ENCODE results near the gene ITM2B.

Gene ITM2B

DNA sequence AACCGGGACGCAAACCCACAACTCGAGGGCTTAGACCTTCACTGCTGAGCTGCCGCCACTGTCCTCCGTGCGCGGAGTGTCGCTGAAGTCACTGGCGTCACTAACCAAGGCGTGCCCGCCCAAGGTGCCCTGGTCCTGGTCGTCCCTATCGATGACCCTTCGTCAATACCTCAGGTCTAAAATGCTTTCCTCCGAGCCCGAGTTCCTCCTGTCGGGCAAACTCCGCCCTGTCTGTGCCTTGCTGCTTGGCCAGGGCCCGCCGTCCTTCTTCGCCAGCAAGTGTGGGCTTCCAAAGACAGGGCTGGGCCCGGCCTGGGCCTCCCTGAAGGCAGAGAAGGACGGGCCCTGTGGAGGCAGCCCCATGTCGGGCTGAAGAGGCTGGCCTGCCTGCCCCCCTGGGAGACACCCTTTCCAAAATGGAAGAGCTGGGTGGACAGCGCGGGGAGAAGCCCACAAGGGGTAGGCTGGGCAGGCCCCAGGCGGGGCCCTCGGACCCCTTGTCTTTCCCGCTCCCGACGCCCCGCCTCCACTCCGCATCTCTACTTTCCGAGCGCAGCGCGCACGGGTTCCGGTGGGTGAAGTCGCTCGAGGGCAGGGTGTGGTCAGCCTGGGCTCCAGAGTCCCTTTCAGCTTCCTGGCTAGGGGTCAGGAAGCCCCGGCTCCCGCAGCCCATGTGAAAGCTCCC lies 84.0 kb downstream of the ITM2B start:
- Histone ChIP-seq H3K9ac (peak overlapping the region; percentile 50; the same call in 1 of the 2 replicates), H3K27ac (peak overlapping the region; percentile 55), H3K36me3 (peaks cover 99% of the 10 kb centered on the region), H3K4me1 (peaks cover 28% of the 10 kb centered on the region), H4K20me1 (peaks cover 18% of the 10 kb centered on the region; the same call in 1 of the 2 replicates), H3K9me3 (peaks cover 100% of the 10 kb centered on the region), H3K4me3 (peak overlapping the region; percentile 48), H3K4me2 (peak overlapping the region; percentile 64), H3K27me3 (no peaks in the 10 kb centered on the region)
- no peak for TF ChIP-seq Cebpa-rat (IDR thresholded peaks at IDR 0.05)

DNA sequence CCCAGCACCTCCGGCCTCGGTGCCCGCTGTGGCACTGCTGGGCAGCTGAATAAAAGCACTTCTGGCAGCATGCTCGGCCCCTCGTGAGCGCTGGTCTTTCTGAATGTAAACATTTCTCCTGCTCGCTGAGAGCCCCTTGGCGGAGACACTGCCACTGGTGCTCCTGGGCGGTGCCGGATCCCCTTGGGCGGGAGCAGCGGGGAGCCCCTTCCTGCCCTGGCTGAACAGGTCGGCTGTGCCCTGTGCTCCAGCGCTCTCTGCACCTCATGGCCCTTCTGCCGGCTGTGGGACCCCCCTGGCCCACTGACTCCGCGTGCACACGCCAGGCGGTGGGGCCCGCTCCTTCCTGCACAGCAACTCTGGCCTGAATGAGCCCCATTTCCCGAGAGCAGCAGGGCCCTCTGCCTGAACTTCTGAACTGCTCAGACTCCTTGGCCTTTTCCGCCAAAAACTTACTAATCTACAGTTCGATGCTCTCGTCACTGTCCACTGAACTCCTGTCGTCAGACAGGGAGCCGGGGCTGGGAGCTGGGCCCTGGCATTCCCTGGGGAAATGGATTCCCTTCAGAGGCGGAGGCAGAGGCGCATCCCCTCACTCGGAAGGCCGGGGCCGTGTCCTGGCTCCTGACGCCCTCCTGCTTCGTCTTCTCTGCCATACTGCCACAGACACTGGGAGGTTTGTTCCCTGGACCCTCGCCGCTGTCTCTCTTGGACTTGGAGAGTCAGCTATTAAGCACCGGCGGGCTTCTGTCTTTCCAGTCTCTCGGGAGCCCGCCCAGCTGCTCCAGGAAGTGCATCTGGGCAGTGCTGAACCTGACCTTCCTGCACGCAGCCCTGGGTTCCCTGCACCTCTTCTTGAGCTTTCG lies 84.7 kb downstream of the ITM2B start:
- H4K20me1 ChIP-seq: peaks cover 18% of the 10 kb centered on the region; the same call in 1 of the 2 replicates
- peaks cover 100% of the 10 kb centered on the region for H3K9me3 ChIP-seq
- peak overlapping the region; percentile 50; the same call in 1 of the 2 replicates for H3K9ac ChIP-seq
- H3K27ac ChIP-seq: peak overlapping the region; percentile 55
- peak overlapping the region; percentile 48 for H3K4me3 ChIP-seq
- H3K4me1 ChIP-seq: peaks cover 23% of the 10 kb centered on the region
- no peaks in the 10 kb centered on the region for H3K27me3 ChIP-seq
- TF ChIP-seq Cebpa-rat (IDR thresholded peaks at IDR 0.05): no peak
- H3K4me2 ChIP-seq: peak overlapping the region; percentile 64
- H3K36me3 ChIP-seq: peaks cover 99% of the 10 kb centered on the region

DNA sequence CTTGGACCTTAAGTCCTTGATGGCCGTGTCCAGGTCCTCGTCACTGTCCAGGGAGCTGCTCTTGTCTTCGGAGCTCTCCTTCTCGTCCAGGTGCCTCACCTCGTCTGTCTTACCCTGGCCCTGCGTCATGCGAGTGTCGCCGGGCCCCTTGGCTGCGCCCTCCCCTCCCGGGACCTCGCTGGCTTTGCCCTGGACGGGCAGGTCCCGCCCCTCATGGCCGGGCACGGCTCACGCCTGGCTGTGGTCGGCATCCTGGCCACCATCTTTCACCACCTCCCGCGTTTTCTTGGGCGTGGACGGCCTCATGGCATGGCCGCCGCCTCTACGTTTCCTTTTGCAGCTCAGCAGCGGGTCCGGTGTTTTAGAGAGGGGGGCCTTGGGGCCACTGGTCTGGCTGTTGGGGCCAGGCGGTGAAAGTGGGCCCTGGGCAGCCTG lies 85.4 kb downstream of the ITM2B start:
- H3K9me3 ChIP-seq: peaks cover 97% of the 10 kb centered on the region
- H3K9ac ChIP-seq: no peak overlapping the region
- no peak for TF ChIP-seq Cebpa-rat (IDR thresholded peaks at IDR 0.05)
- H3K4me1 ChIP-seq: peaks cover 17% of the 10 kb centered on the region
- H3K4me3 ChIP-seq: peak overlapping the region; percentile 48
- peaks cover 18% of the 10 kb centered on the region; the same call in 1 of the 2 replicates for H4K20me1 ChIP-seq
- H3K36me3 ChIP-seq: peaks cover 96% of the 10 kb centered on the region
- H3K27ac ChIP-seq: peak overlapping the region; percentile 55
- peak overlapping the region; percentile 64 for H3K4me2 ChIP-seq
- no peaks in the 10 kb centered on the region for H3K27me3 ChIP-seq

DNA sequence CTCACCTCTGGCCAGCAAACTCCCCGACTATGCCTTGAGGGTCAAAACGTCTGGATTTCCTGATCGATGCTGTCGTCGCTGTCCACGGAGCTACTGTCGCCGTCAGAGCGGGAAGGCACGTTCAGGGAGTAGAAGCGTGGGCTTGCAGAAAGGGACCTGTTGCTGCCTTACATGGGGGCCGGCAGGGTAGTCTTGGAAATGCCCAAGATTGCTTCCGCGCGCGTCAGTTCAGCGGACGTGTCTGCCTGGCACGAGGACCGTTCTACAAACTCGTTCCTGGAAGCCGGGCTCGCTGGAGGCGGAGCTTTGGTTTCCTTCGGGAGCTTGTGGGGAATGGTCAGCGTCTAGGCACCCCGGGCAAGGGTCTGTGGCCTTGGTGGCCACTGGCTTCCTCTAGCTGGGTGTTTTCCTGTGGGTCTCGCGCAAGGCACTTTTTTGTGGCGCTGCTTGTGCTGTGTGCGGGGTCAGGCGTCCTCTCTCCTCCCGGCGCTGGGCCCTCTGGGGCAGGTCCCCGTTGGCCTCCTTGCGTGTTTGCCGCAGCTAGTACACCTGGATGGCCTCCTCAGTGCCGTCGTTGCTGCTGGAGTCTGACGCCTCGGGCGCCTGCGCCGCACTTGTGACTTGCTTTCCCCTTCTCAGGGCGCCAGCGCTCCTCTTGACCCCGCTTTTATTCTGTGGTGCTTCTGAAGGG lies 86.0 kb downstream of the ITM2B start:
- Histone ChIP-seq H3K9me3 (peaks cover 91% of the 10 kb centered on the region), H4K20me1 (peaks cover 18% of the 10 kb centered on the region; the same call in 1 of the 2 replicates), H3K9ac (no peak overlapping the region), H3K4me1 (peaks cover 17% of the 10 kb centered on the region), H3K4me2 (no peak overlapping the region), H3K27ac (no peak overlapping the region), H3K27me3 (no peaks in the 10 kb centered on the region), H3K4me3 (peak overlapping the region; percentile 48), H3K36me3 (peaks cover 90% of the 10 kb centered on the region)
- TF ChIP-seq Cebpa-rat (IDR thresholded peaks at IDR 0.05): no peak
